Activated CD8-positive, alpha-beta T cell treated with anti-CD3 and anti-CD28 coated beads for 36 hours (primary cell): ENCODE results near the gene NFATC3. TPM values are rescaled to one million over a fixed set of nuclear protein-coding genes. Genes with fewer than 3 reads are reported as not detected.

ENCODE experiments used
- ATAC-seq: fragments of 200-7000 bp; cut with Tn5 transposase; one replicate; pipeline ENCODE4 v1.10.0; 2021; ENCODE audit warnings: mild to moderate bottlenecking, moderate library complexity
- CTCF ChIA-PET: fragments of 350-600 bp; sonication (Branson Sonifier 250); formaldehyde crosslinking; loops from one replicate; lab custom pipeline; 2021; ENCODE audit warnings: antibody characterized with exemption; lab: Charles Lee
- POLR2A ChIA-PET: fragments of 350-600 bp; sonication (Branson Sonifier 250); formaldehyde crosslinking; loops from one replicate; lab custom pipeline; 2021; ENCODE audit warnings: antibody characterized with exemption; lab: Charles Lee
- DNase-seq: peaks from one replicate; pipeline ENCODE4 v3.0.0-alpha.2; 2020
- H3K27ac Mint-ChIP-seq: one replicate; pipeline ENCODE4 v1.8.0; 2021; ENCODE audit warnings: mild to moderate bottlenecking, mixed read lengths
- H3K27me3 Mint-ChIP-seq: one replicate; pipeline ENCODE4 v1.8.0; 2021; ENCODE audit warnings: mixed read lengths
- H3K36me3 Mint-ChIP-seq: one replicate; pipeline ENCODE4 v1.8.0; 2021; ENCODE audit warnings: low read depth, mixed read lengths
- H3K4me1 Mint-ChIP-seq: one replicate; pipeline ENCODE4 v1.8.0; 2021; ENCODE audit warnings: low read depth, mixed read lengths
- H3K4me3 Mint-ChIP-seq: one replicate; pipeline ENCODE4 v1.8.0; 2021; ENCODE audit warnings: mild to moderate bottlenecking, moderate library complexity, mixed read lengths
- H3K9me3 Mint-ChIP-seq: one replicate; pipeline ENCODE4 v1.8.0; 2021; ENCODE audit warnings: mixed read lengths
- intact Hi-C: fragments of 100-400 bp; cut with micrococcal nuclease; formaldehyde crosslinking; loops from one replicate; pipeline ENCODE4 v1.10.0; 2022
- total RNA-seq, 2 experiments: library from RNA; stranded (reverse); gene quantifications; one replicate each; pipeline ENCODE4 v1.2.3, GENCODE V29; 2021
- TF ChIP-seq, protein P1 (sequence below): fragments of 200-600 bp; IDR thresholded peaks from one replicate; pipeline ENCODE4 v1.8.0; 2022; ENCODE audit warnings: antibody characterized with exemption, mild to moderate bottlenecking

The NFATC3 gene
- total RNA-seq, 2 experiments from 2014 or later, result 102 to 104 TPM

DNA sequence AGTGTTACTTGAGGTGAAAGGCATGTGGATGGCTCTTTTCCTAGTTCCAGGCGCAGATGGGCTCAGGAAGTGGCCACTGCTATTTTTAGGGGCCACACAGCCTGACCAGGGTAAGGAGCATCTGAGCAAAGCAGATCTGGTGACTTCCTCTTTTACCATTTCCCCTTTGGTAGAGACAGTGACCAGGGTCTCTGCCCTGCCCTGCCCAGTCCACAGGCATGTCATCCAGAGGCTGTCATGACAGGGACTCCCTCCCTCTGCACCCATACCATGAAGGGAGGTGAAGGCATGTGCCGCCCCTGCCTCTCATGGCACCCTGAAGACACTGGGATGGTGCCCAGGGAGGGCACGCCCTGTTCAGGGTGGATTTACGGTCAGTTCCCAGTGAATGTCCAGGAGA lies 162.2 kb downstream of the NFATC3 start:
- CTCF ChIA-PET, result interaction anchor here (5.8 to 7.6 kb wide), 3 partner anchors 15 to 81 kb away, joined by 43 to 89 read pairs (median 79); partner anchors contain the start of gene SLC7A6
- Mint-ChIP-seq H3K4me3 (no peak overlapping the region), H3K27ac (no peak overlapping the region), H3K9me3 (no peaks in the 10 kb centered on the region), H3K36me3 (peaks cover 1% of the 10 kb centered on the region), H3K4me1 (peaks cover 18% of the 10 kb centered on the region), H3K27me3 (no peaks in the 10 kb centered on the region)
- POLR2A ChIA-PET, result interaction anchor here (0.9 kb wide), 1 partner anchor 63 kb away, joined by 3 read pairs; the partner anchor contains the start of genes PRMT7 and SLC7A6OS
- intact Hi-C loops, result no loop called here
- TF ChIP-seq, protein P1, sequence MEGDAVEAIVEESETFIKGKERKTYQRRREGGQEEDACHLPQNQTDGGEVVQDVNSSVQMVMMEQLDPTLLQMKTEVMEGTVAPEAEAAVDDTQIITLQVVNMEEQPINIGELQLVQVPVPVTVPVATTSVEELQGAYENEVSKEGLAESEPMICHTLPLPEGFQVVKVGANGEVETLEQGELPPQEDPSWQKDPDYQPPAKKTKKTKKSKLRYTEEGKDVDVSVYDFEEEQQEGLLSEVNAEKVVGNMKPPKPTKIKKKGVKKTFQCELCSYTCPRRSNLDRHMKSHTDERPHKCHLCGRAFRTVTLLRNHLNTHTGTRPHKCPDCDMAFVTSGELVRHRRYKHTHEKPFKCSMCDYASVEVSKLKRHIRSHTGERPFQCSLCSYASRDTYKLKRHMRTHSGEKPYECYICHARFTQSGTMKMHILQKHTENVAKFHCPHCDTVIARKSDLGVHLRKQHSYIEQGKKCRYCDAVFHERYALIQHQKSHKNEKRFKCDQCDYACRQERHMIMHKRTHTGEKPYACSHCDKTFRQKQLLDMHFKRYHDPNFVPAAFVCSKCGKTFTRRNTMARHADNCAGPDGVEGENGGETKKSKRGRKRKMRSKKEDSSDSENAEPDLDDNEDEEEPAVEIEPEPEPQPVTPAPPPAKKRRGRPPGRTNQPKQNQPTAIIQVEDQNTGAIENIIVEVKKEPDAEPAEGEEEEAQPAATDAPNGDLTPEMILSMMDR, result no peak
- ATAC-seq (no peak), DNase-seq (no peak)

DNA sequence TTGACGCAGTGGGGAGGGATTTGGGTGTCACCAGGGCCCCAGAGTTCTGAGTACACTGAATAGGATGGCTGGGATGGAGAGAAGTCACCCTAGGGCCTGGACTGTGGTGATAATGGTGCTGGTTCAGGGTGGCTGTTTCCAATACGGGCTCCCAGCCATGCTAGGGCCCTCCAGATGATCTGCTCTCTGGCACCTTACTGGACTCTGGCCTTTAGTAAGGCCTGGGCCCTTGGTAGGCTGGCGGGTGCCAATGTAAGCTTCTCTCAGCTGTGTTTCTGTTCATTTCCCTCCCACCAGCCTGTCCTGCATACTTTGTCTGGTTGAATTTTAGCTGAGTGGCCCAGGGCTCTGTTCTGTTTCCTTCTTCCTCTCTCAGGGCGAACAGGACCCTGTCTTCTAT lies 162.8 kb downstream of the NFATC3 start:
- intact Hi-C loops, result no loop called here

DNA sequence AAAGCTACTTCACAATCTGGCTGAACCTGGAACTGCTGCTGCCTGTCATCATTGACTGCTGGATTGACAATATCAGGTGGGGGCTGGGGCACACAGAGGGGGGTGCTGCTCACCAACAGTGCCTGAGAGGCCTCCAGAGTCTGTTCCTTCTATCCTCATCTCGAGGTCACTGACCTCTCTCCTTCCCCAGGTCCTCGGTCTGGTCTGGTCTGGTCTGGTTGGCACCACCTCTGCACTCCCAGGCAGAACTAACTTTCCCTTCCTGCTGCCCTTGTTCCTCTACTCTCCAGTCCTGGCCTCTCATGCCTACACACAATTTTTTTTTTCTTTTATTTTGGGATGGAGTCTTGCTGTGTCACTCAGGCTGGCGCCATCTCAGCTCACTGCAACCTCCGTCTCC lies 164.2 kb downstream of the NFATC3 start:
- POLR2A ChIA-PET, result interaction anchor here (1.2 kb wide), 1 partner anchor 79 kb away, joined by 6 read pairs; no protein-coding TSS in a partner anchor
- H3K27me3 Mint-ChIP-seq, result no peaks in the 10 kb centered on the region

More for the DNA sequence above, 162.8 kb downstream of the NFATC3 start:
- TF ChIP-seq, protein P1, result no peak
- POLR2A ChIA-PET, result interaction anchor here (0.7 to 0.9 kb wide), 2 partner anchors 63 to 81 kb away, joined by 3 read pairs; partner anchors contain the start of genes PRMT7 and SLC7A6OS
- DNase-seq, result no peak
- CTCF ChIA-PET, result interaction anchor here (1.3 to 5.8 kb wide), 2 partner anchors 14 to 81 kb away, joined by 3 to 79 read pairs; partner anchors contain the start of gene SLC7A6
- H3K4me3 Mint-ChIP-seq, result no peak overlapping the region
- H3K9me3 Mint-ChIP-seq, result no peaks in the 10 kb centered on the region
- ATAC-seq, result no peak
- no peak overlapping the region for H3K27ac Mint-ChIP-seq
- no peaks in the 10 kb centered on the region for H3K27me3 Mint-ChIP-seq
- H3K36me3 Mint-ChIP-seq, result peaks cover 1% of the 10 kb centered on the region
- H3K4me1 Mint-ChIP-seq, result peaks cover 18% of the 10 kb centered on the region

DNA sequence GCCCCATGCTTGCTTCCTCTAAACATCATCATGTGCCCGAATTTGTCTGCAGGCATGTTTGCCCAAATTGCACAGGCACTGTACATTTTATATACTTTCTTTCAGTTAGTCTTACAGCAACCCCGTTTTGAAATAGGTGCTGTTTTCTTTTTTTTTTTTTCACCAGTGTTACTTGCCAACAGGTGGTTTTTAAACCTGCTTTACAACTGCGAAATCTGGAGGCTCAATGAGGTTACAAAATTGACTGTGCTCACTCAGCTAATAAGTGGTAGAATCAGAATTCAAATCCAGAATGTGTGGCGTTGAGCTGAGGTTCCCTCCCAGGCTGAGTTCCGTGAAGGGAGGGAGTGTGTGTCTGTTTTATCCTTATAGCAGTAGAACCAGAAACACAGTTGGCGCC lies 165.8 kb downstream of the NFATC3 start:
- H3K4me1 Mint-ChIP-seq, result peaks cover 9% of the 10 kb centered on the region
- ATAC-seq (no peak), DNase-seq (no peak)
- no peak overlapping the region for H3K27ac Mint-ChIP-seq
- no peaks in the 10 kb centered on the region for H3K9me3 Mint-ChIP-seq
- H3K4me3 Mint-ChIP-seq, result no peak overlapping the region
- TF ChIP-seq, protein P1, result no peak
- peaks cover 3% of the 10 kb centered on the region for H3K36me3 Mint-ChIP-seq
- H3K27me3 Mint-ChIP-seq, result no peaks in the 10 kb centered on the region
- intact Hi-C loops, result no loop called here
- ChIA-PET POLR2A (interaction anchor here (2.2 kb wide), 1 partner anchor 12 kb away, joined by 12 read pairs; no protein-coding TSS in a partner anchor), CTCF (interaction anchor here (1.2 to 5.8 kb wide), 3 partner anchors 11 to 113 kb away, joined by 3 to 79 read pairs (median 19); partner anchors contain the start of gene SLC7A6)

More for the DNA sequence above, 164.2 kb downstream of the NFATC3 start:
- DNase-seq (no peak), ATAC-seq (no peak)
- intact Hi-C loops, result no loop called here
- H3K27ac Mint-ChIP-seq, result no peak overlapping the region
- TF ChIP-seq, protein P1, result no peak
- peaks cover 17% of the 10 kb centered on the region for H3K4me1 Mint-ChIP-seq
- H3K36me3 Mint-ChIP-seq, result peaks cover 3% of the 10 kb centered on the region
- H3K4me3 Mint-ChIP-seq, result no peak overlapping the region
- H3K9me3 Mint-ChIP-seq, result no peaks in the 10 kb centered on the region
- CTCF ChIA-PET, result interaction anchor here (0.7 to 5.8 kb wide), 2 partner anchors 13 to 80 kb away, joined by 4 to 79 read pairs; partner anchors contain the start of gene SLC7A6

DNA sequence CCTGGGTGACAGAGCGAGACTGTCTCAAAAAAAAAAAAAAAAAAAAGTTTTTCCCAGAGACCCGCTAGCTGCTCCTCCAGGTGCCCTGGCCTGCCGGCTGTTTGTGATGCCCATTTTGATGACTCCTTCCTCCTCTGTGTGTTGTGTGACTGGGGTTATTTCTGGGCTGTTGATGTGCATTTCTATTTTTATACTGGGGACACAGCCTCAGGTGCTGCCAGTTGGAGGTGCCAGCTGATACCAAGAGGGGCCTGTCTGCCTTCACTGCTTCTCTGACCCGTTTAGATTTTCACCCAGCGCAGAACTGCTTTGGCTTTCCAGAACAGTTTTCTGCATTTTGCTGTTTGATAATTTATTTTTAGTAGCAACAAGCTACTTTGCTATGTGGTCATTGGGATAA lies 166.7 kb downstream of the NFATC3 start:
- H3K27ac Mint-ChIP-seq, result no peak overlapping the region
- DNase-seq, result no peak

More for the DNA sequence above, 166.7 kb downstream of the NFATC3 start:
- H3K36me3 Mint-ChIP-seq, result peaks cover 5% of the 10 kb centered on the region
- TF ChIP-seq, protein P1, result no peak
- H3K4me3 Mint-ChIP-seq, result no peak overlapping the region
- ChIA-PET POLR2A (interaction anchor here (1.1 to 2.2 kb wide), 2 partner anchors 11 to 44 kb away, joined by 3 to 12 read pairs; no protein-coding TSS in a partner anchor), CTCF (interaction anchor here (1.2 to 5.8 kb wide), 3 partner anchors 10 to 112 kb away, joined by 3 to 79 read pairs (median 19); partner anchors contain the start of gene SLC7A6)
- H3K4me1 Mint-ChIP-seq, result peaks cover under 1% of the 10 kb centered on the region
- H3K27me3 Mint-ChIP-seq, result no peaks in the 10 kb centered on the region
- ATAC-seq, result no peak
- intact Hi-C loops, result no loop called here
- H3K9me3 Mint-ChIP-seq, result no peaks in the 10 kb centered on the region
